H7 (cell line): ENCODE measurements around the gene MTTP. TPM values are rescaled to one million over a fixed set of nuclear protein-coding genes. Genes with fewer than 3 reads are reported as not detected.

Source experiments
- DNase-seq: peaks from one replicate; pipeline ENCODE4 v3.0.0; 2012
- H3K27me3 ChIP-seq: 2 replicates; pipeline ENCODE4 v1.6.0; 2011; ENCODE audit warnings: mild to moderate bottlenecking, low read length; ENCODE audit not compliant: control insufficient read depth, insufficient read depth
- H3K36me3 ChIP-seq: replicated peaks from 2 replicates; pipeline ENCODE4 v1.5.1; 2011; ENCODE audit warnings: low read length; ENCODE audit not compliant: control insufficient read depth, insufficient read depth
- H3K4me3 ChIP-seq: 2 replicates; pipeline ENCODE4 v1.5.1; 2011; ENCODE audit warnings: low read depth, mild to moderate bottlenecking, control low read depth, low read length, moderate library complexity; ENCODE audit not compliant: insufficient read depth
- total RNA-seq: library from RNA; depleted of rRNA; stranded (reverse); fragments of >200 nt; shearing (Covaris generic); gene quantifications from 2 replicates; pipeline ENCODE4 v1.2.3, GENCODE V29; 2014

The MTTP gene
- total RNA-seq, 1 experiment from 2014 or later, result 0.14 TPM

DNA sequence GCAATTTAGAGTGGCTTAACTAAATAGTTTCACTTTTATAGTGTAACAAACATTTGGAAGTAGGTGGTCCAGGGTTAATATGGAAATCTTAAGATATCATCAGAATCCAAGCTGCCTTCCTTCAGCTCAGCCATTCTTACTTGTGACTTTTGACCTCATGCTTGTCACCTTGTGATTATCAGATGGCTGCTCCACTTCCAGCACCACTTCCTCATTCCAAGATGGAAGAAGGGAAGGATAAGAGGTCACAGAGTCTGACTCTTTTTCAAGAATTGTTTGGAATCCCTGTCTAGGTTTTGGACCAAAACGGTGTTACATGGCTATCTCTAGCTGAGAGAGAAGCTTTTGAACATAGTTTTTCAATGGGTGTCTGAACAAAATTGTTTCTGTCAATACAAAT is 39.9 kb downstream of the MTTP start:
- DNase-seq, result no peak
- Histone ChIP-seq H3K27me3 (no peaks in the 10 kb centered on the region), H3K36me3 (no peaks in the 10 kb centered on the region), H3K4me3 (no peak overlapping the region)

DNA sequence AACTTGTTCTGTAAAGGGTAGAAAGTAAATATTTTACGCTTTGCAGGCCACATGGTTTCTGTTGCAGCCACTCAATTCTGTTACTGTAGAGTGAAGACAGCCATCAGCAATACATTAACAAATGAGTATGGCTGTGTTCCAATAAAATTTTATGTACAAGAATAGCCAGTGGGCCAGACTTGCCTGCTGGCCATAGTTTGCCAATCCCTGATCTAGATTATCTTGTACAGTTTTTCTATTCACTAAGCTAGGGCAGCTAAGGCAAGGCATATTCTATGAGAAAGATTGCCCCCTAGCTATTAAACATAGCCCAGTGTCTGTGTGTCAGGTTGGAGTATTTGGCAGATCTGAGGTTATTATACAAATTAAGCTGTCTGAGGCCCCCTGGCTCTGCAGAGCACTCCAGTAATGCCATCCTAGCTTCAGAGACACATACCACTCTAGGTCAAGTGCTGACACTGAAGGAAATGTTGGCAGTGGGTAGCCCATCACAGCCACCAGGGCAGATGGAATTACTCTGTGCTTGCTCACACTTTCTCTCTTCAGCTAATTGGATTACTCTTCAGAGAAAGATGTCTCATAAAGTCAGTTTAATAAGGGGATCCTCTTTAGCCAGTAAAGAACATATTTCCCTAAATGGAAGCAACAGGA is 40.7 kb downstream of the MTTP start:
- no peak for DNase-seq
- Histone ChIP-seq H3K4me3 (no peak overlapping the region), H3K36me3 (no peaks in the 10 kb centered on the region), H3K27me3 (no peaks in the 10 kb centered on the region)

DNA sequence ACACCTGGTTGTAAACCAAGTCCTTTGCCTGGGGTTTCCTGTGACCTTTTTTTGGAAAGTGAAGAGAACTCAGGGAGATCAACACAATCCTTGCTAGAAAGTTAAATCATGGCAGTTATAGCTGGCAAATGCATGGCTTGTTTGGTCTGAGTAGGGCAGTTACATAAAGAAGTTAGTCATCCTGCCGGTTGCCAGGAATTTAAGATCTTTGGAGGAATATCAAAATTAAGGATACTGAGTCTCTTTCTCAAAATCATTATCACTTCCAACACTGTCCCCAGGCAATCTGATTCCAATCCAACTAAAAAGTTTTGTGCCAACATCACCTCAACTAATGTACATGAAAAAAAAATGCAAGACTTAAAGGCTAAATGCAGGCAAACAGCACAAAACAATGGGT is 42.8 kb downstream of the MTTP start:
- H3K4me3 ChIP-seq, result no peak overlapping the region
- no peaks in the 10 kb centered on the region for H3K27me3 ChIP-seq
- no peak for DNase-seq
- H3K36me3 ChIP-seq, result no peaks in the 10 kb centered on the region

DNA sequence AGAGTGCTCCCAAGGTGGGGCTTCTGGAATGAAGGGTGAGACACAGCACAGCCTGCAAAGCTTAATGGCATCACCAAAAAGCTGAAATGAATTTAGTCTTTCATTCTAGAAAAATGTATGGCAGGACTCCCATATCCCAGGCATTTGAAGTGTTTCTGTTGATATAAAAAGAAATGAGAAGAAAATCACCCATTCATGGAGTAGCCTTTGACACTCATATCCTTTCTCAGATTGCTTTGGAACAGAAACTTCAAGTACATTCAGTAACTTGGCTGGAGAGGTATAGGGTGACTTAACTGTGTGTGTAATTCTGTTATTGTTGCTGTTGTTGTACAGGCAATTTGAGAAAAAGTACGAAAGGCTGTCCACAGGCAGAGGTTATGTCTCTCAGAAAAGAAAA is 47.7 kb downstream of the MTTP start:
- H3K36me3 ChIP-seq, result no peaks in the 10 kb centered on the region

DNA sequence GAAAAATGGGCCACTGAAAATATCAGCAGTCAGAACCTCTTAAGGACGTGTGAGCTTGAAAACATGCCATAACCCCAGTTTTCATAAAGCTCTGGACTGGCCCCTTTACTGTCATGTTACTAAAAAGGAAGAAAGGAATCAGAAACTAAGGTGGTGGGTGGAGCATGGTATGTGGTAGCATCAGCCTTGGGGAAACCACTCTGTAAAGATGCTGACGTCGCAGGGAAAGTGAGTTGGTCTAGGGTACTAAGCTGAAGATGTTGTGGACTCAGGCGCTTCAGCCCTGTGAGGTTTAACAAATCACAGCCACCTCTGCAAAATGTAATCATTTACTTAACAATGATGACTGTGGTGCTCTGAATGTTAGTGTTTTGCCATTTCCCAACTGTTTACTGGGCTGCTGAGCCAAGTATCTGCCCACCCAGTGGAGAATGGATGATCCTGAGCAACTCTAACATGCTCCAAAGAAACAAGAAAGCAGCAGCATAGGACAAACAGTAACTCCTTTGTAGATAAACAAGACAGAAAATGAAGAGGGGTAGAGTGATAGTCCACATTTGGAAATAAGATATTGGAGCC is 49.6 kb downstream of the MTTP start:
- Histone ChIP-seq H3K4me3 (no peak overlapping the region), H3K27me3 (no peaks in the 10 kb centered on the region), H3K36me3 (no peaks in the 10 kb centered on the region)
- DNase-seq, result no peak

More for the DNA sequence above, 47.7 kb downstream of the MTTP start:
- no peaks in the 10 kb centered on the region for H3K27me3 ChIP-seq
- H3K4me3 ChIP-seq, result no peak overlapping the region
- DNase-seq, result no peak

DNA sequence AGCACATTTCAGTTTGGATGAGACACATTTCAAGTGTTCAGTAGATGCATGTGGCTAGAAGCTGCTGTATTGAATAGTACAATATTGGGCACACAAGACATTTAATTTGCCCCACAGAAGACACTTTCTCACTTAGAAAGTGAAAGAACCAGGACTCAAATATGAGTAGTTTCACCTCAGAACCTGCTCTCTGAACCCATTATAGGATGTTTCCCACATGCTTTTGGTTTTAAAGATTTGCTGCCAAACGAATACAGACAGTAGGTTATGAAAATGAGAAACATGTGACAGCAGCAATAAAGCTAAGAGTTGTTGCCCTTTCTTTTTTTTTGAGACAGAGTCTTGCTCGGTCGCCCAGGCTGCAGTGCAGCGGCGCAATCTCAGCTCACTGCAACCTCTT is 50.7 kb downstream of the MTTP start:
- H3K4me3 ChIP-seq, result no peak overlapping the region
- H3K27me3 ChIP-seq, result no peaks in the 10 kb centered on the region
- no peaks in the 10 kb centered on the region for H3K36me3 ChIP-seq
- no peak for DNase-seq

DNA sequence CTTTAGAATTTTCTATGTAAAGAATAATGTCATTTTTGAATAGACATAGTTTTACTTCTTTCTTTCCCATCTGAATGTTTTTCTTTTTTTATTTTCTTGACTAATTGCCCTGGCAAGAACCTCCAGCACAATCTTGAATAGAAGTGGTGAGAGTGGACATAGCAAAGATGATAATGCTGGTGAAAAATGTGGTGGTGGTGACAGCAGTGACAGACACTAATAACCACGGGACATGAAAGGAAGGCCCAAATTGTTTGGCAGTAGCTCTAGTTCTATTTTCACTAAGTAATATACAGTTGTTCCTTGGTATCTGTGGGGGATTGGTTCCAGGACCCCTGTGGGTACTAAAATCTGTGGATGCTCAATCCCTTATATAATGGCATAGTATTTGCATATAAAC is 53.4 kb downstream of the MTTP start:
- H3K27me3 ChIP-seq, result no peaks in the 10 kb centered on the region
- H3K36me3 ChIP-seq, result no peaks in the 10 kb centered on the region
- H3K4me3 ChIP-seq, result no peak overlapping the region
- no peak for DNase-seq

DNA sequence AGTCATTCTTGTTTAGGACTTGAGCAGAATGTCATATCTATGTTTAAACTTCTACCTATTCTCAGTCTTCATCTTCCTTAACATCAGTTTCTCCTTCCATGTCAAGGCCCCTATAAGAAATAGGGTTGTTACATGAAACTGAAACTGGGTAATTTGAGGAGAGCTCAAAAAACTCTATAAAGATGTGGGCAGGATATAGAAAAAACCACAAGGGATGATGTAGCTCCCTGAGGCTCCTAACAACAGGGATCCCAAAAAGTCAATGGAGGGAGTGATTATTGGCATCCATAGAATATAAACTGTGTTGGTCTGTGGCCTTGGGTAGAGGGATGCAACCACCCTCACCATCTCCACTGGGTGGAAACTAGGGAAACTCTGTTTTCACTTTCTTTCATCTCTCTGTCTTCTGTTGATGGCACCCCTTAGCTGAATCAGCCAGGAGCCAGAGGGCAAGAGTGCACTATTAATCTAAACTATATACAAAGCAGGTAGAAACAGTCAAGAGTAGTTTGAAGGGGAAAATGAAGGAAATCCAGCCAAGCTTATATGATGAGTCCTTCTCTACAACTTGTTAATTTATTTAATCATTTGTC is 55.4 kb downstream of the MTTP start:
- no peak for DNase-seq
- Histone ChIP-seq H3K4me3 (no peak overlapping the region), H3K27me3 (no peaks in the 10 kb centered on the region), H3K36me3 (no peaks in the 10 kb centered on the region)

DNA sequence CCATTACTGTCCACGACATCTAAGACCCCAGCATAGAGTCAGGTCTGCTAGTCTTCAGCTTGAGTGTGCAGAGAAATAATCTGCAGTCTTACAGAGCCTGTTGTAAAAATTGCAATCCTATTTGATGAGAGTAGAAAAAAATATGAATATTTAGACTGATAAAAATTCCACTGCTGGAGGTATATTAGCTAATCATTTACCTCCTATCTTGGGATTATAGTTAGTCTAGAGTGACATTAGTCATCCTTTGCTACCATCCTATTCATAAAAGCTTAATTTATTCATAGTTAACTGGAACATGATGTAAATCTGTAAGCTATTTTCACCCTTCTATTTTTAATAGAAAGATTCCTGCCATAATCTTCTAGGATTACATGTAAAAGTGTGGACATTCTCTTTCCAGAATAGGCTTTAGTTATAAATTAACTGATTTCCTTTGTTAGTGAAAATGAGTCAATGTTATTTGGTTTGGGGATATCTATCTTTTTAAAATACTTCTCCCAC is 56.3 kb downstream of the MTTP start:
- H3K4me3 ChIP-seq, result no peak overlapping the region
- no peaks in the 10 kb centered on the region for H3K27me3 ChIP-seq
- no peaks in the 10 kb centered on the region for H3K36me3 ChIP-seq
- no peak for DNase-seq

DNA sequence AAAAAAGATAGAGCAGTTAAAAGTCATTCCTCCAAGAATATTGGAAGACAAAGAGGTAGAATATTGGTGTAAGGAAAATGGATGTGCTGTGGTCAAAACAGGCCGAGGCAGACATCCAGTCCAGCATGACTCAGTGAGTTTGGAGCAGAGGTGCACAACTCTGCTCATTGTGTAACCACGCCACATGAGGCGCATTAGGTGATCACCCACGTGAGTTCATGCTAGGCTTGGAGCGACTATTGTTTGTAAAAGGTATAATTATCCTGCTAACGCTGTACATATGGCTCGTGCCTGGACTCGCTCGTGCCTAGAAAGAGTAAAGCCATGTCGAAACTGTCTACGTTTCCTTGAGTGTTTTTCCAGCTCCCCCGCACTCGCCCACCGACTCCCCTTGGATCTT is 59.1 kb downstream of the MTTP start:
- no peak for DNase-seq
- H3K36me3 ChIP-seq, result no peaks in the 10 kb centered on the region

DNA sequence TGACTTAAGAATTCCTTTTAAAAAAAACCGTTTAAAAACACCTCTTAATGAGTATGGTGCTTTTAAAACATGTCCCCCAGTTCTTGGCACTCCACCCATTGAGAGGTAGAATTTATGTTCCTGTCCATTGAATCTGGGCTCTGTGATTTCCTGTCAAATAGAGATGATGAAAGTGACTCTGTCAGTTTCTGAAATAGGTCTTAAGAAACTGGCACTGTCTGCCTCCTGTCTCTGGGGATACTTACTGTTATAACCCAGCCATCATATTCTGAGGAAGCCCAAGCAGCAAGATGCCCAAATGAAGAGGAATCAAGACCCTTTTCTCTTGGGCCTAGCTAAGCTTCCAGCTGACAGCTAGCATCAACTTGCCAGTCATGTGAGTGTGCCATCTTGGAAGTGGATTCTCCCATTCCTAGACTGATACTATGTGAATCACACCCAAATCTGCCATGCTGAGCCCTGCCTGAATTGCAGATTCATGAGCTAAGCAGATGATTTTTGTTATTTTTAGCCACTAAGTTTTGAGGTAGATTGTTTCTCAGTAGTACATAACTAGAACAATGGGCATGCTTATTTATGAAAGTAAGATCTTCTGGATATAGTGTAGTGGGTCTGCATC is 60.2 kb downstream of the MTTP start:
- H3K27me3 ChIP-seq, result no peaks in the 10 kb centered on the region
- H3K4me3 ChIP-seq, result no peak overlapping the region
- no peaks in the 10 kb centered on the region for H3K36me3 ChIP-seq
- DNase-seq, result no peak

More for the DNA sequence above, 59.1 kb downstream of the MTTP start:
- Histone ChIP-seq H3K4me3 (no peak overlapping the region), H3K27me3 (no peaks in the 10 kb centered on the region)

DNA sequence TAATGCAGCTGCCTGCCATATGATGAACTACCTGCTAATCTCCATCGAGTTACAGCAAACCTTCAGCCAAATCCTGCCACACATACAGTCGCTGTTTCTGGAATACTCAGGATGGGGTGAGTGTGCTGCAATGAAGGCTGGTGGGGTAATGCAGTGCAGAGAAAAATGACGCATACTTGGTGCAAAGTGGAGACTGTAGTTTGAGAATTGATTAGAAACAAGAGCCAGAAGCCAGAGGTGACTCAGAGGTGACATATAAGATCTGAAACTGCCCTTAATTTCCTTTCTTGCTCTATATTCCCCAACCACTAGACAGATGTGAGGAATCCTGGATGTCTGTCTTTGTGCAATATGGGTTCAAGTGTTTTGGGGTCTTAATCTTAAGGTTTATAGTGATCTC is 61.0 kb downstream of the MTTP start:
- Histone ChIP-seq H3K36me3 (no peaks in the 10 kb centered on the region), H3K4me3 (no peak overlapping the region)
- no peak for DNase-seq

DNA sequence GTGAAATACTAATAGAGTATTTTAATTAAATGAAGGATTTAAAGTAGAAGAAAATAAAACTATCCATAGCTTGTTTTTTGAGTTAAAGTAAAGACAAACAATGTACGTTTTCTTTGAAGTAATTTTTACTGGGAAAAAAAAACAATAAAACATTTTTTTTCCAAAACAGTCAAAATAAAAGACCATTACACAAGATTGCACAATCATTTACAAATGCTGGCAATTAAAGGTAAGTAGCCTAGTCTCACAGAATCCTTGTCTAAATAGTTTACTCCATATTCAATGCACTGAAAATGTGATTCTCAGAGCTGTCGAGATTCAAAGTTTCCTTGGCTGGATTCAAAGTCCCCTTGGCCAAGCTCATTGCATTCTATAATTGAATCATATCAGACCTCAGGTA is 61.8 kb downstream of the MTTP start:
- Histone ChIP-seq H3K36me3 (no peaks in the 10 kb centered on the region), H3K27me3 (no peaks in the 10 kb centered on the region), H3K4me3 (no peak overlapping the region)
- DNase-seq, result no peak

More for the DNA sequence above, 61.0 kb downstream of the MTTP start:
- H3K27me3 ChIP-seq, result no peaks in the 10 kb centered on the region

DNA sequence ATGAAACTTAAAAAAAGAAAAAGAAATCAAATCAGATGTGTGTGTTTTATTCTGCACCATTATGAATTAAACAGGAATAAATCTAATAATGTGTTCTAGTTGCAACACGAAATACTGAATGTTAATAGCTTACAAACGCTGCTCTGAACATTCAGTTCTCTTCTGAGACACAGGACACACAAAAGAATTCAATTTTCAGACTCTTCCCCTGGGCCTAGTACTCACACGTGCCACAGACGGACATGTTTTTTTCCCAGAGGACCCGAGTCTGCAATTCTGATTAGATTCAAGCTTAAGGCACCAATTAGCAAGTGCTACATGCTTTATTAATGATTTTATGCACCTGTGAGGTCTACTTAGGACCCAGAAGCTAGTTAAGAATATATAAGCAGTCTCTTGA is 62.5 kb downstream of the MTTP start:
- DNase-seq, result no peak
- no peaks in the 10 kb centered on the region for H3K27me3 ChIP-seq
- no peaks in the 10 kb centered on the region for H3K36me3 ChIP-seq
- no peak overlapping the region for H3K4me3 ChIP-seq

DNA sequence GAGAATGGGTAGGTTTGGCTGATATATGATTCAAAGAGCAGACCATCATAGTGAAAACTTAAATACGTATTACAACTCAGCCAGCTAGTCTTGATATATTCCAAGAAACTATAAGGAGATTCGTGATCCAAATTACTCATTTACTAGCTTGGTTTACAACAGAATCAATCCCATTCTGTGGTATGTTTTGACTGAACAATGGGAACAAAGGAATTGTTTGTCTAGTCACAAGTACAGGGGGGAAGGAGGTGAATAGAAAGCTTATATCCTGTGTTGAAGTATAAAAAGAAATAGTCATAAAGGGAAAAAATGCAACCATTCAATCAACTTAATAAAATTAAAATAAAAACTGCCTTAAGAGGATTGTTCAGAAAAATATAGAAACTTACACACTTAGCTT is 66.1 kb downstream of the MTTP start:
- H3K27me3 ChIP-seq, result peaks cover 3% of the 10 kb centered on the region; the same call in 1 of the 2 replicates
- no peak for DNase-seq
- H3K4me3 ChIP-seq, result no peak overlapping the region
- no peaks in the 10 kb centered on the region for H3K36me3 ChIP-seq
